ENCODE measurements around the gene CD40.
A peak's percentile ranks its signal among the peaks of the same experiment; 100 is the strongest.
"Not testable (repeated sequence)": the region's sequence is repeated elsewhere in the genome, so short reads cannot be mapped to it uniquely, and the experiment has no call there.

Gene CD40

GRCh38 chr20:46117704-46118467 is at the start of gene CD40:
CD40 (plus strand) TSS chr20:46118314; CDS start chr20:46118344, 30 bp downstream.
- no peak for DNase-seq

GRCh38 chr20:46070215-46070900 is 47.8 kb upstream of the CD40 start:
- no peak for DNase-seq

- DNase-seq, result no peak
These were observed 46.5 kb upstream of the CD40 start for GRCh38 chr20:46071573-46071972.

- DNase-seq, result no peak
These were observed 45.1 kb upstream of the CD40 start for GRCh38 chr20:46073024-46073423.

- no peak for DNase-seq
These were observed 44.7 kb upstream of the CD40 start for GRCh38 chr20:46073443-46073842.

- DNase-seq, result no peak
These were observed 44.1 kb upstream of the CD40 start for GRCh38 chr20:46074006-46074405.

- no peak for DNase-seq
These were observed 41.3 kb upstream of the CD40 start for GRCh38 chr20:46076806-46077205.

- no peak for DNase-seq
These were observed 40.3 kb upstream of the CD40 start for GRCh38 chr20:46077642-46078305.

GRCh38 chr20:46078954-46079353 is 39.2 kb upstream of the CD40 start:
- DNase-seq, result no peak

GRCh38 chr20:46081074-46081473 is 37.0 kb upstream of the CD40 start:
- DNase-seq, result no peak

- DNase-seq, result no peak
These were observed 35.0 kb upstream of the CD40 start for GRCh38 chr20:46083101-46083500.

GRCh38 chr20:46083531-46084061 is 34.5 kb upstream of the CD40 start:
- no peak for DNase-seq

GRCh38 chr20:46084805-46085178 is 33.3 kb upstream of the CD40 start:
- DNase-seq, result no peak

GRCh38 chr20:46085179-46085851 is 32.8 kb upstream of the CD40 start:
- DNase-seq, result peak; percentile 8

GRCh38 chr20:46087161-46087560 is 31.0 kb upstream of the CD40 start:
- no peak for DNase-seq

- DNase-seq, result no peak
These were observed 29.5 kb upstream of the CD40 start for GRCh38 chr20:46088409-46089166.

GRCh38 chr20:46089167-46089416 is 29.0 kb upstream of the CD40 start:
- DNase-seq, result no peak

- peak; percentile 84 for DNase-seq
These were observed 28.4 kb upstream of the CD40 start, which contains the start of gene NCOA5 for GRCh38 chr20:46089417-46090388. NCOA5 (minus strand) TSS chr20:46089962; CDS start chr20:46079424, 10,538 bp downstream.

- DNase-seq, result not testable (repeated sequence)
These were observed 26.2 kb upstream of the CD40 start for GRCh38 chr20:46091622-46092535.

GRCh38 chr20:46093531-46093930 is 24.6 kb upstream of the CD40 start:
- no peak for DNase-seq

Data from SHP77 treated with DMSO at 0.1 percent for 48 hours (cell line).